HG02678 (cell line): ENCODE measurements around the gene DDX20.
A peak's percentile ranks its signal among the peaks of the same experiment; 100 is the strongest.

Source experiments
- ATAC-seq: cut with Tn5 transposase; IDR thresholded peaks from one replicate; pipeline ENCODE4 v1.9.1; 2021; ENCODE audit warnings: mild to moderate bottlenecking, moderate library complexity; ENCODE audit not compliant: unreplicated experiment

The DDX20 gene

GRCh38 chr1:111755331-111756123, at the start of gene DDX20:
Gene DDX20, plus strand, starts transcription at chr1:111755901. Its CDS starts 24 bp downstream, at chr1:111755925.
- ATAC-seq = peak; percentile 91

GRCh38 chr1:111706921-111707320, 48.8 kb upstream of the DDX20 start:
- ATAC-seq = no peak

- no peak for ATAC-seq
Observed at GRCh38 chr1:111707906-111708305, 47.8 kb upstream of the DDX20 start.

- no peak for ATAC-seq
Observed at GRCh38 chr1:111709986-111710385, 45.7 kb upstream of the DDX20 start.

- ATAC-seq = no peak
Observed at GRCh38 chr1:111716333-111716732, 39.4 kb upstream of the DDX20 start.

GRCh38 chr1:111717450-111717849, 38.3 kb upstream of the DDX20 start:
- no peak for ATAC-seq

GRCh38 chr1:111719135-111719534, 36.6 kb upstream of the DDX20 start:
- no peak for ATAC-seq

GRCh38 chr1:111719674-111720132, 36.0 kb upstream of the DDX20 start:
- no peak for ATAC-seq

- ATAC-seq = no peak
Observed at GRCh38 chr1:111720274-111720976, 35.3 kb upstream of the DDX20 start.

- ATAC-seq = no peak
Observed at GRCh38 chr1:111720977-111721786, 34.5 kb upstream of the DDX20 start.

- no peak for ATAC-seq
Observed at GRCh38 chr1:111723091-111723806, 32.5 kb upstream of the DDX20 start.

GRCh38 chr1:111723871-111724270, 31.8 kb upstream of the DDX20 start:
- ATAC-seq = no peak

GRCh38 chr1:111725192-111725591, 30.5 kb upstream of the DDX20 start:
- no peak for ATAC-seq

GRCh38 chr1:111727056-111727455, 28.6 kb upstream of the DDX20 start:
- no peak for ATAC-seq

- no peak for ATAC-seq
Observed at GRCh38 chr1:111729271-111729921, 26.3 kb upstream of the DDX20 start.

- ATAC-seq = no peak
Observed at GRCh38 chr1:111729946-111730681, 25.6 kb upstream of the DDX20 start.

GRCh38 chr1:111730706-111731105, 25.0 kb upstream of the DDX20 start:
- ATAC-seq = no peak

- no peak for ATAC-seq
Observed at GRCh38 chr1:111731956-111732355, 23.7 kb upstream of the DDX20 start.

- ATAC-seq = no peak
Observed at GRCh38 chr1:111732718-111733117, 23.0 kb upstream of the DDX20 start.
